ENCODE results near the gene NCBP2. TPM values are rescaled to one million over a fixed set of nuclear protein-coding genes. Genes with fewer than 3 reads are reported as not detected.
A peak's percentile ranks its signal among the peaks of the same experiment; 100 is the strongest.

The NCBP2 gene
- total RNA-seq: 41.2 and 57.9 TPM in 2 replicates

GRCh38 chr3:196942226-196942914 is at the start of gene NCBP2:
TSS of gene NCBP2 (minus strand) at chr3:196942528. CDS start at chr3:196942503, 25 bp downstream.
- peak within 1 kb of the TSS; percentile 99 for H3K4me3 ChIP-seq (ENCODE audit: low read depth, low read length)
- peak; percentile 99 for DNase-seq (ENCODE audit: low read depth)
- peak; percentile 56 for TF ChIP-seq CTCF (IDR thresholded peaks at IDR 0.05; ENCODE audit: insufficient read depth, low read depth, low read length)

DNA sequence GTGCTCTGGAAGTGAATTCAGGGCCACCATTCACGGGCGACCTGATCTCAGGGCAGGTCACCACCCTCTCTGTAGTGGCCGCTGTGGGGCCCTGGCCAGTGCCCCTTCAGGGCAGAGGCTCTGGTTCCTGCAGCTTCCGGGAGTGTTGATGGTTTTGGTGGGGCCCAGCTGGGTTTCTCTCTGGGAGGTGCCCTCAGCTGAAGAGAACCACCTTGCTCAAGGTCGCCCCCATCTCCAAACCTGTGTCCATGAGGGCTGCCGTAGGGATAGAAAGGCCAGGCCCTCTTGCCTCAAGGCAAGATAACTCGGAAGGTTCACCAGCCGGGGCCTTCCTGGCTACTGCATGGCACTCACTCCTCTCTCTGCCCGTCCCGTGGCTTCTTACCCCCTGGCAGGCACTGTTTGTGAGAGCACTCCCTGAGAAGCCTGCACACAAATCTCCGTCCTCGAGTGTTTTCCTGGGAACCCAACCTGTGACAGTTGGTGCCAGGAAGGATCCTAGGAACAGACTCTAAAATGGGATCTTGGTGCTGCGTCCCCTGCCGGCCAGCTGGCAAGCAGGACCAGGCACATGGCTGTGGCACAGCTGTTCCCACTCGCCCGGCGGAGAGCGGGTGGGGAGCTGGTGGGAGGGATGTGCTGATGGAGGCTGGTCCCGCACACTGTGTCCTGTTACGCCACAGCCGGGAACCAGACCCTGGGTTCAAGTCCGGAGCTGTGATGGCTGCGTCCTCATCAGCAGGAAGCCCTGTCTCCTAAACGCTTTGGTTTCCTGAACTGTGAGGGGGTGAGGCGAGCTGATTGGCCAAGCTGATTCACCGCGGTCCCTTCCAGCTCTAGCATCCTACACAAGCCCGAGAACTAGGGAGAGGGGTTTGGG is 49.5 kb upstream of the NCBP2 start:
- H3K4me3 ChIP-seq (ENCODE audit: low read depth, low read length): no peak overlapping the region
- no peak for TF ChIP-seq CTCF (IDR thresholded peaks at IDR 0.05; ENCODE audit: insufficient read depth, low read depth, low read length)
- no peak for DNase-seq (ENCODE audit: low read depth)

DNA sequence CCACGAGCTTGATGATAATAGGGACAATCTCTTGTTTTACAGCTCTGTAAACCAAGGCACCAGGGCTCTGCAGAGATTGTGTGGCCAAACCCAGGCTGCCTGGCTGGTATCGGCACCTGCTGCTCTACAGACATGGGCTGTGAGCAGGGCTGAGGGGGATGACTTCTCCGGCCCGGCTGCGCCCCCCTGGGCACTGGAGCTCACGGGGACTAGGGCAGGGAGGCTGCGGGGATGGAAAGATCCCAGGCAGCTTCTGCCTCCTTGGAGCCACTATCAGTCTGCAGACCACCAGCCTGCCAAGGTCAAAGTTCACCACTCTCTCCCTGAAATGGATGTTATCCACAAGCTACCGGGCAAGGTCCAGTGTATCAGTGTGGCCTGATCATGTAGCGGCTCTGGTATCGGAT is 48.3 kb upstream of the NCBP2 start:
- TF ChIP-seq CTCF (IDR thresholded peaks at IDR 0.05; ENCODE audit: insufficient read depth, low read depth, low read length): no peak
- H3K4me3 ChIP-seq (ENCODE audit: low read depth, low read length): no peak overlapping the region
- no peak for DNase-seq (ENCODE audit: low read depth)

- H3K4me3 ChIP-seq (ENCODE audit: low read depth, low read length): no peak overlapping the region
- DNase-seq (ENCODE audit: low read depth): no peak
- TF ChIP-seq CTCF (IDR thresholded peaks at IDR 0.05; ENCODE audit: insufficient read depth, low read depth, low read length): no peak
These were observed 47.5 kb upstream of the NCBP2 start for GRCh38 chr3:196989721-196990262.

DNA sequence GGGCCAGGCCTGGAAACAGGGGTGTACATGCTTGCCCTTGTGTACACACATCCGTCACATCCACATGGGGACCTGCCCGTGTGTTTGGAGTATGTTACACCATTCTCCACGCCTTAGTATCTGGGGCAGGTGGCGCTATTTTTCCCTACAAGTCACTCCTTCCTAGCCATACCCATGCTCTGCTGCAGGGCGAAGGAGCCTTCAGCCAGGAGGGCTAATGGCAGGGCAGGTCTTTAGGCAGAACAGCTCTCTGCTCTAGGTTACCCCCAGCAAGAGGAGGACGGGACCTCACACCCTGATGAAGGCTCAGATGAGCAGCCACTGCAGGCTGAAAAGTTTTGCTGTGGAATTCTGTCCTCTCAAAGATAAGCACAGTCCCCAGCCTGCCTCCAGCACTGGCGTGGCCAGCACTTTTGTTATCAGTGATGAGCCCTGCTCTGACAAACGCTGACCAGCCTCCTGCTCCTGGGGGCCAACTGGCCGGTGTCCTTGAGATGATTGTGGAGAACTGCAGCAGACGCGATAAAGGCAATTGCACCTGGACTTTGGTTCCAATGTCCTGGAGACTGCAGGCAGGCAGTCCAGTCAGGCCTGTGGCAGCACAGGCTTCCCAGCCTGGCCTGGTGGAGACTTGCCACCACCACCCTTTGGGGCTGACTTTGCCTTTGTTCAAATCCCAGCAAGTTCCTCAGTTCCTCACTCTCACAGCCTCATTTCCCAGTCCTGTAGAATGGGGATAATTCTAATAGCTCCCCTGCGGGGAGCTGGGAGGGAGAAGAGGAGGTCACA is 46.1 kb upstream of the NCBP2 start:
- peak; percentile 18 for TF ChIP-seq CTCF (IDR thresholded peaks at IDR 0.05; ENCODE audit: insufficient read depth, low read depth, low read length)
- DNase-seq (ENCODE audit: low read depth): peak; percentile 13
- H3K4me3 ChIP-seq (ENCODE audit: low read depth, low read length): no peak overlapping the region

GRCh38 chr3:196987022-196987421 is 44.7 kb upstream of the NCBP2 start:
- no peak for TF ChIP-seq CTCF (IDR thresholded peaks at IDR 0.05; ENCODE audit: insufficient read depth, low read depth, low read length)
- no peak overlapping the region for H3K4me3 ChIP-seq (ENCODE audit: low read depth, low read length)
- DNase-seq (ENCODE audit: low read depth): no peak

All from fibroblast of villous mesenchyme (primary cell).